A172 (cell line): Measurements from ENCODE around the gene AKAP13. TPM values are rescaled to one million over a fixed set of nuclear protein-coding genes. Genes with fewer than 3 reads are reported as not detected.
"Not testable (repeated sequence)": the region's sequence is repeated elsewhere in the genome, so short reads cannot be mapped to it uniquely, and the experiment has no call there.

ENCODE experiments used
- DNase-seq: peaks from one replicate; pipeline ENCODE4 v3.0.0-alpha.2; 2015; ENCODE audit warnings: low spot score
- total RNA-seq: library from RNA; depleted of rRNA; stranded (reverse); fragments of >200 nt; shearing (Covaris generic); gene quantifications from 2 replicates; pipeline ENCODE4 v1.2.3, GENCODE V29; 2014

AKAP13 gene
- total RNA-seq, 1 experiment from 2014 or later, result 35.9 TPM

DNA sequence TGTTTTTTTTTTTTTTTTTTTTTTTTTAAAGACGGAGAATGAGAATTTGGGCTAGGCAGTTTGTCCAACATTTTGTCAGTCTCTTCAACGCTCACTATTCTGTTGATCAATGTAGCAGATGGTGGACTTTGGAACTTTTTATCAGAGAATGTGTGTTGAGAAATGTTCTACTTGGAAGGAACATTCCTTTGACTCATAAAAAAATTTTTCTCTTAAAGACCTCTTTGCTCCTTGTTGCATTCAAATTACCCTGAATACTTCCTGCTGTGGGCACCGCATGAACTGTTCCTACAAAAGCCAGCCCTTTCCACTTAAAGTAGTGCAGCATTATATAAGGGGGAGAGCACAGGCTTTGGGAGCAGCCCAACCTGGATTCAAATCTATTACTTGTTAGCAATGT, 182.9 kb downstream of the AKAP13 start:
- no peak for DNase-seq

DNA sequence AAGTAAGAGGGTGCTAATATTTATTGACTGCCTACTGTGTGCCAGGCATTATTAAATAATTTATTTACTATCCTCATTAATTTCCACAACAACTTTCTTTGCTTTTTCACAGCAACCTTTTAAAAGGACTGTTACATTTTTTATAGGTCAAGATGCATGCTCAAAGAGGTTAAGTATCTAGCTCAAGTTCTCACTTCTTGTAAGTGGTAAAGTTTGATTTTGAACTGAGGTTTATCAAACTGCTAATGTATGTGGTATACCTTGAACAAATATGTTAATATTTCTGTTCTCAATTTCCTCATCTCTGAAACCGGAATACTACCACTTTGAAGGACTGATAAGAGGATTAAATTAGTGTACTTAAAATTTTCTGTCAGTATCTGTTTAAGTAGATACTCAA, 183.3 kb downstream of the AKAP13 start:
- DNase-seq, result no peak

DNA sequence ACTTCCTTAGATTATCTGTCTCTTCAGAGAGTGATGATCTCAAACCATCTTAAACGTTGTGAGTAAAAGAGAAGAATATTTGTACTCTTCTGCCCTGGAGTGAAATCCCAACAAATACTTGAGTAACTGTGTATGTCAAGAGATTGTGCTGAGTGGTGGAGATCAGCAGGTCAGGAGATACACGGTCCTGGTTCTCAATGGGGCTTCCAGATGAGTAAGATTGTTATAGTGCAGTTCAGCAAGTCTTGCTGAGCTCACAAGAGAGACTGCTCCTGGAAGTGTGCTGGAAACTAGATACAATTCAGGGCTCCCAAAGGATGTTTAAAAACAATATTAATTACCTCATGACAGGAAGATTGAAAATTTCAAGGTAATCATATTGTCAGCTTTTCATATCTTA, 184.3 kb downstream of the AKAP13 start:
- no peak for DNase-seq

DNA sequence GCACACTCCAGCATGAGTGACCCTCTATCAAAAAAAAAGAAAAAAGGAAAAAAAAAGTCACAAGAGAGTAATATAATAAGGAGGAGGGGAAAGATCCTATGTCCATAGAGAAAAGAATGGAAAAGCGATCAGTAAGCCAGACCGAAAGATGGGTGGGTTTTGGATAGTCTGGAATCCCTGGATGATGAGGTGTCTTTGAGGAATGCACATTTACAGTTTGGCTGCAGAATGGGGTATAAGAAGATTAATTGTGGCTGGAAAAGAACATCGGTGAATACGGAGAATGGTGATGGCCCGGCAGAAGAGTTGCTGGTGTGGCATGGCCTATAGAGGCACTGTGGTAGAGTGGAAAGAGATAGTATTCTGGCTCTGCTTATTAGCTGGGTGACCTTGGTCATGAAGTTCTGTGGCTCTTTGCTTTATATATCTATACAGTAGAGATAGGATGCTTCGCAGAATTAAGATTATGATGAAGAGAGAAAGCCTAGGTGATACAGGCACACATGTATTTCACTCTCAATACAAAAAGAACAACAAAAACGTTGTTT, 187.9 kb downstream of the AKAP13 start:
- DNase-seq, result no peak

DNA sequence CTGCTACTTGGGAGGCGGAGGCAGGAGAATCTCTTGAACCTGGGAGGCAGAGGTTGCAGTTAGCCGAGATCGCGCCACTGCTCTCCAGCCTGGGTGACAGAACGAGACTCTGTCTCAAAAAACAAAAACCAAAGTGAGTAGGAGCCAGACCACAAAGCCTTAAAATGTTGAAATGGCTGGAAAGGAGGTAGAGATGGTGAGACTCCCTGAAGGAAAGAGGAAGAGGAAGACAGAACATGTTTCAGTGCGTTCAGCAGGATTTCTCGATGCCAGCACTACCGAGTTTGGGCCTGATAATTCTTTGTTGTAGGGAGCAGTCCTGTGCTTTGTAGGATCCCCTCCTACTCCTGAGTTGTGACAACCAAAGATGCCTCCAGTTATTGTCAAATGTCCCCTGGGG, 189.9 kb downstream of the AKAP13 start:
- no peak for DNase-seq

DNA sequence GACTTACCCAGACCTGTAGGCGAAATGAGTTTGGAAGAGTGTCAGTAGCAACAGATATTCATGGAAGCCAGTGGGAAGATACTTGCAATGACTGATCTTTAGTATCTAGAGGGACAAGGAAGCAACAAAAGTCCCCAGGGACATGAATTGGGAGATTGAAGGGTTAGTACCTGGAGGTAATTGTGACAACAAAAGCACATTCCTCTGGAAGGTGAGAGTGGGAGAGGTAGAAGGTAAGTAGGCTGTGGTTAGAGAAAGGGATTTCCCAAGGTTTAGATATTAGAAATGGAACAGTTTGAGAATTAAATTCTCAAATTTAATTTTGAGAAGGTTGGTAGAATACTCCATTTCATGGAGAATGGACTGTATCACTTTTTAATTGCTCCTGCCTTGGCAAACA, 191.4 kb downstream of the AKAP13 start:
- DNase-seq, result no peak

DNA sequence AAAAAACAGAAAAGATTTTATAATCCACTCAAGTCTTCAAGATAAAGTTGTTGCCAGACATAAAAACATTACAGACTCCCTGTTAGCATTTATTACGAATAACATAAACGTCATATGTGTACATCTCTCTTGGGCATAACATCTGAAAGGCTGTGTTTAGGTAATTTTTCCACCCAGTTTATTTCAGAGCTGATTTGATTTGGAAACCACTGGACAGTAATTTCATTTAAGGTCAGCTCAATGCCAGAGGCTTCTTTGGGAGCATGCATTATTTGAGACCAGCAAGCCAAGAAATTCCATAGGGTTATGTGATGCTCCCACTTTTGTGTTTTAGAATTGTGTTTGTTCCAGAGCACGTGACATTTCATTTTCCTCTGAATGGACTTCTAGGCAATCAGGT, 196.0 kb downstream of the AKAP13 start:
- DNase-seq, result no peak

DNA sequence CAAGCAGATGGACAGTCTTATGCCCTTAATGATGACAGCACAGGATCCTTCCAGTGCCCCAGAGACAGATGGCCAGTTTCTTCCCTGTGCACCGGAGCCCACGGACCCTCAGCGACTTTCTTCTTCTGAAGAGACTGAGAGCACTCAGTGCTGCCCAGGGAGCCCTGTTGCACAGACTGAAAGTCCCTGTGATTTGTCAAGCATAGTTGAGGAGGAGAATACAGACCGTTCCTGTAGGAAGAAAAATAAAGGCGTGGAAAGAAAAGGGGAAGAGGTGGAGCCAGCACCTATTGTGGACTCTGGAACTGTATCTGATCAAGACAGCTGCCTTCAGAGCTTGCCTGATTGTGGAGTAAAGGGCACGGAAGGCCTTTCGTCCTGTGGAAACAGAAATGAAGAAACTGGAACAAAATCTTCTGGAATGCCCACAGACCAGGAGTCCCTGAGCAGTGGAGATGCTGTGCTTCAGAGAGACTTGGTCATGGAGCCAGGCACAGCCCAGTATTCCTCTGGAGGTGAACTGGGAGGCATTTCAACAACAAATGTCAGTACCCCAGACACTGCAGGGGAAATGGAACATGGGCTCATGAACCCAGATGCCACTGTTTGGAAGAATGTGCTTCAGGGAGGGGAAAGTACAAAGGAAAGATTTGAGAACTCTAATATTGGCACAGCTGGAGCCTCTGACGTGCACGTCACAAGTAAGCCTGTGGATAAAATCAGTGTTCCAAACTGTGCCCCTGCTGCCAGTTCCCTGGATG, 198.7 kb downstream of the AKAP13 start:
- DNase-seq, result no peak

DNA sequence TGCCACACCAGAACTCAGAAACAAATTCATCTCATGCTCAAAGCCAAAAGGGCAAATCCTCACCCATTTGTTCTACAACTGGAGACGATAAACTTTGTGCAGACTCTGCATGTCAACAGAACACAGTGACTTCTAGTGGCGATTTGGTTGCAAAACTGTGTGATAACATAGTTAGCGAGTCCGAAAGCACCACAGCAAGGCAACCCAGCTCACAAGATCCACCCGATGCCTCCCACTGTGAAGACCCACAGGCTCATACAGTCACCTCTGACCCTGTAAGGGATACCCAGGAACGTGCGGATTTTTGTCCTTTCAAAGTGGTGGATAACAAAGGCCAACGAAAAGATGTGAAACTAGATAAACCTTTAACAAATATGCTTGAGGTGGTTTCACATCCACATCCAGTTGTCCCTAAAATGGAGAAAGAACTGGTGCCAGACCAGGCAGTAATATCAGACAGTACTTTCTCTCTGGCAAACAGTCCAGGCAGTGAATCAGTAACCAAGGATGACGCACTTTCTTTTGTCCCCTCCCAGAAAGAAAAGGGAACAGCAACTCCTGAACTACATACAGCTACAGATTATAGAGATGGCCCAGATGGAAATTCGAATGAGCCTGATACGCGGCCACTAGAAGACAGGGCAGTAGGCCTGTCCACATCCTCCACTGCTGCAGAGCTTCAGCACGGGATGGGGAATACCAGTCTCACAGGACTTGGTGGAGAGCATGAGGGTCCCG, 199.7 kb downstream of the AKAP13 start:
- DNase-seq, result no peak

DNA sequence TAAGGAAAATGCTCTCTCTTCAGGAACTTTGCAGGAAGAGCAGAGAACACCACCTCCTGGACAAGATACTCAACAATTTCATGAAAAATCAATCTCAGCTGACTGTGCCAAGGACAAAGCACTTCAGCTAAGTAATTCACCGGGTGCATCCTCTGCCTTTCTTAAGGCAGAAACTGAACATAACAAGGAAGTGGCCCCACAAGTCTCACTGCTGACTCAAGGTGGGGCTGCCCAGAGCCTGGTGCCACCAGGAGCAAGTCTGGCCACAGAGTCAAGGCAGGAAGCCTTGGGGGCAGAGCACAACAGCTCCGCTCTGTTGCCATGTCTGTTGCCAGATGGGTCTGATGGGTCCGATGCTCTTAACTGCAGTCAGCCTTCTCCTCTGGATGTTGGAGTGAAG, 200.5 kb downstream of the AKAP13 start:
- DNase-seq, result no peak

DNA sequence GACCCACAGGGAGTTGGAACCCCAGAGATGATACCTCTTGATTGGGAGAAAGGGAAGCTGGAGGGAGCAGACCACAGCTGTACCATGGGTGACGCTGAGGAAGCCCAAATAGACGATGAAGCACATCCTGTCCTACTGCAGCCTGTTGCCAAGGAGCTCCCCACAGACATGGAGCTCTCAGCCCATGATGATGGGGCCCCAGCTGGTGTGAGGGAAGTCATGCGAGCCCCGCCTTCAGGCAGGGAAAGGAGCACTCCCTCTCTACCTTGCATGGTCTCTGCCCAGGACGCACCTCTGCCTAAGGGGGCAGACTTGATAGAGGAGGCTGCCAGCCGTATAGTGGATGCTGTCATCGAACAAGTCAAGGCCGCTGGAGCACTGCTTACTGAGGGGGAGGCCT, 201.1 kb downstream of the AKAP13 start:
- DNase-seq, result no peak

DNA sequence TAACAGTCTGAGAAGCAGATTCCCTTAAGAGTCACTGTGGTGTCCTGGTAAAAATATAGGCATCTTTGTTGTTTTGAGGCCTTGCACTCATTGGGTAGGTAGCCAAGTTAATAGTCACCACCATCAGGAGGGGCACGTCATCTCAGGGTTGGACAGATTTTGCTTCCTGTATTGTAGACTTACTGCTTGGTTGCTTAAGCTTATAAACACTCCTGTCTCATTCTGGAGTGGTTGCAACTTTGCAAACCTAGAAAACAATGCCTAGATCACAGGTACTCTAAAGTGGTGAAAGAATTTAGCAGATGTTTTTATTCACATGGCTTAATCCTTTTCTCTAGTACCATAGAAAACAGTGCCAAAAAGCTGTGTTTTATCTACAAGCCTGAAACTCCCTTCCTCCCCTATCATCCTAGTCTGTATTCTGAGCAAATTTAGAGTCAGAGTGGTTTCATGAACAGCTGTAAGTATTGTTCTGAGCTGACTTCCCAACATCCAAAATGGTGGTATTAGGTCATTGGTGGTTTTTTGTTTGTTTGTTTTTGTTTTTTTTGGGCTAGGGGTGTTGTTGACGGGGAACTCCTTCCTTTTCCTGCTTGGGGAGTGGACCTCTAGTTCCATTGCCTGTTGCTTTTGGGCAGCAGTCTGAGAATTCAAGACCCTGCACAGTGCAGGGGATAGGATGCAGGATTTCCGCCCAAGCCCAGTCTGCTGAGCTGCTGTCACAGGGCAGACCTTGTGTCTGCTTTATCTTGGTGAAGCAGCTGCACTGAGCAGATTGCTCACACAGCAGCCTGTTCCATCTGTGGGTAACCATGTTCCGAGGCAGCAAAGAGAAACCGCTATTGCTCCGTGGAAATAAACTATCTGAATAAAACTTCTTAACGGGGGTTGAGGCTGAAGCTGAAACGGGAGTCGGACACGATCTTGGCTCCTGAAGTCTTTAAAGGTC, 202.0 kb downstream of the AKAP13 start:
- no peak for DNase-seq

DNA sequence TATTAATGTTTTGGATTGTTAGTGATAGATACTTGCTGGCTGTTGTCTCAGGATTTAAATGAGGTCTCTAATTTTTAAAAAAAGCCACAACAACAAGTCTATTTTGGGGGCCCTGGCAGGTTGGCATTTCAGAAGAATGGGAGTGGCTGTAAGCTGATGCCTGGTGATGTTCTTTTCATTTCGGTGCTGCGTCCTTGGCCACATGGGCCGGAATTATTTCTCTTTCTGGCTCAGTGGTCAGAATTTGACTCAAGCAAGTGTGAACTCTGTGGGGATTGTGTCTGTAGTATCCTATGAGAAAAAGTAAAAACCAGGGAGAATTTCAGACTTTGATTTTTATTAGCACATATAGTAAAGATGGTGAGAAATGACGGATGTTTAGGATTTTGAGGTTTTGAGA, 203.0 kb downstream of the AKAP13 start:
- DNase-seq, result no peak

DNA sequence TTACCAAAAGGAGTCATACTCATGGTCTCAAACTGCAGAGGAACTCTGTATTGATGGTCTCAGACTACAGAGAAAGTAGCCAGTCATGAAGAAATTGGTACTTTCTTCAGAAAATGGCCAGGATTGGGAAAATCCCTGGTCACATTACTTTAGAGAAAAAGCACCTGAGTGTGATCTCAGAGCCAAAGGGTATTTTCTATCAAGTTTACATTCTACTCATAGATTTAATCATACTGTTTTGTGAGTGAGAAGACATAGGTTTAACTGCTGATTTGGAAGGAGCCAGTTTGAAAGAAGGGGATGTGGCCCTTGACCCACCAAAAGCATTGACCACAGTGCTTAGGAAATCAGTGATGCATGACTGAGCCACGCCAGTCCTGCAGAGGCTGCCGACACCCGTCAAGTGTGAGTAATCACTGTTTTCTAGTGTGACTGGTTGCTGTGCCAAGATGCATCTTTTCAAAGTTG, 203.6 kb downstream of the AKAP13 start:
- DNase-seq, result no peak

DNA sequence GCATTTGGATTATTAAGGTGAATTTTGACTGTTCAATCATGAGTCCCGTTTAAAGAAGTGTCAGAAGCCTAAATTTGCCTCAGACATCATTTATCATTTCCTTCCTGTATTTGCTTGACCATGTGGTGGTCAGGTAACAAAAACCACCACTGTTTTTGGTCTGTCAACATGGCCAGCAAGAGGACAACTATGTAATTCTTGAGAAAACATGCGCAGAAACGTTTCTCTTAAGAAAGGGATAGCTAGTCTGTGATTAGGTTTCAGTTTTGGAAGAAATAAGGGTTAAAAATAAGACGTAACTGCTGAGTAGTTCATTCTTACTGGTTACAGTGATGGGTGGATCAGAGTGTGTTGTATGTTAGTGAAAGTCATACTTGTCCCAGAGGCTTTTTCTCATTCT, 204.5 kb downstream of the AKAP13 start:
- DNase-seq, result no peak

DNA sequence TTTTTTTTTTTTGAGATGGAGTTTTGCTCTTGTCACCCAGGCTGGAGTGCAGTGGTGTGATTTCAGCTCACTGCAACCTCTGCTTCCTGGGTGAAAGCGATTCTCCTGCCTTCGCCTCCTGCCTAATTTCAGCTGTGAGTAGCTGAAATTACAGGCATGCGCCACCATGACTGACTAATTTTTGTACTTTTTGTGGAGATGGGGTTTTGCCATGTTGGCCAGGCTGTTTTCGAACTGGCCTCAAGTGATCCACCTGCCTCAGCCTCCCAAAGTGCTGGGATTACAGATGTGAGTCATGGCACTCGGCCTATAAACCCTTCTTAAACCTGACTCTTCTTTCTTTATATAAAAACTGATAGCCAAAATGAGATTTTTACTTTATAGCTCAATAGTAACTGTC, 205.8 kb downstream of the AKAP13 start:
- DNase-seq, result not testable (repeated sequence)

DNA sequence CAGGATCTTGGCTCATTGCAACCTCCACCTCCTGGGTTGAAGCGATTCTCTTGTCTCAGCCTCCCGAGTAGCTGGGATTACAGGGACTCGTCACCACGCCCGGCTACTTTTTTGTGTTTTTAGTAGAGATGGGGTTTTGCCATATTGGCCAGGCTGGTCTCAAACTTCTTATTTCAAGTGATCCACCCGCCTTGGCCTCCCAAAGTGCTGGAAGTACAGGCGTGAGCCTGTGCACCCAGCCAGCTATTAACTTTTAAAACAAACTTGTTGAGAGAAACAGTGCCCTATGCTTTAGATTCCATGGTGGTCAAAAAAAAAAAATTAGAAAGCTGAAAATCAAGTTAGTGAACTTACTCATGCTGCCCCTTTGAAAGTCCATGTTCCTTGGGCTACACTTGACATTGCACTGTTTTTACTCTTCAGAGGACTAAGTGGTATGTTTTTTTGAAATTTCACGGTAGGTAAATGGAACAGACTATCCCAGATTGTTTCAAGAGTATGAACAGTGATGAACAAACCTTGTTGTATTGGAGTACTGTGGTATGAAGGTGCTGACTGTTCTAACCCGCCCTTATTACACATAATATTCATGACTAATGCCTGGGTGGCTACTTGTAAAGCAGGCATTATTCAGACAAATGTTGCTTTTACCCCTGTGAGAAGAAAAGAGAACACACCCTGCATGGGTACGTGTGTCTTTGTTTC, 207.5 kb downstream of the AKAP13 start:
- peak; percentile 35 for DNase-seq

DNA sequence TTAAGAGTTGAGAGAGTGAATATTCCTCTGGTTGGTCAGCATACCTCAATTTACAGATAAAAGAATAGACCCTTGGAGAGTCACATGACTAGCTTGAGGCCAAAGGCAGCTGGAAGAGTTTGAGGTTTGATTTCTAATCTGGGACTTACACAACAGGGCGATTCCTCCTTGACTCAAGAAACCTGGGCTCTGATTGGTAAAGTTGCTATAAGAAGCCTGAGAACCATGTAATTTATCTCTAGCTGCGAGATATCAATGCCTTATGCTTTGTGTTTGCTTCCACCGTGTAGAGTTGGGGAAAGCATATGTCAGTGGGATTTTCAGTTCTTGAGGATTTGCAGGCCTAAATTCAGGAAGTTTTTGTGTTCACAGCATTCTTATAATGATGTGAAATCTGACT, 208.3 kb downstream of the AKAP13 start:
- no peak for DNase-seq

DNA sequence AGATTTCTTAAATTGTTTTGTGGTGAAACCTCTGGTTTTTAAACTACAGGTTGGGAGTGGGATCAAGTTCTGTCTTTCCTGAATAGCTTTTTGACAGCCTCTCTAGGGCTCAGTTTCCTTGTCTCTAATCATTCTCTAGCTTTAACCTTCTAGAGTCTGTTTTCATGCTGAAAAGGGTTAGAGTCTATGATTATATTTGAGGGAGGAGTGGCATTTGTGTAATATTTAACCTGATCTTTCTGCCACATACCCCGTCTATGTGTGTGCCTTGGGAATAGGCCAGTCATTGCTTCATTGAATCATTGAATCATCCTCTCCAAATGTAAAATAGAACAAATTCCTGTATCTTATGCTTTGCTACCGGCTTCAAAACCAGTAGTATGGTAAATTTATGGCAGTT, 209.4 kb downstream of the AKAP13 start:
- DNase-seq, result no peak

DNA sequence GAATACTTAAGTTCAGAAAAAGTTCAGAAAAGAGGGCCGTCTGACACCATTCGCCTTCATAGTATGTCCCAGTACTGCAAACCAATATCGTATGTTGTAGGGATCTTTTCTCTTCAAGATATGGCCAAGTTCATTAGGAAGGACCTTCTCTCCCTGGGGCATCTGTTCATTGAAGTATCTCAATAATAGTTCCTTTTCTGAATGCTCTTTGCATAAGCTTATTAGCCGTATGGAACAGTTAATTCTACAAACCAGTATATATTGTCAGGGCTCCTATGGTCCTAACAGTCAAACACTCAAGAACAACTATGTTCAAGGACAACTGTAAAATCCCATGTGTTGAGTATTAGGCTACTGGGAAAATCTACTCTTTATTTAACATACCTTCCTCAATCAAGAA, 211.2 kb downstream of the AKAP13 start:
- DNase-seq, result no peak

DNA sequence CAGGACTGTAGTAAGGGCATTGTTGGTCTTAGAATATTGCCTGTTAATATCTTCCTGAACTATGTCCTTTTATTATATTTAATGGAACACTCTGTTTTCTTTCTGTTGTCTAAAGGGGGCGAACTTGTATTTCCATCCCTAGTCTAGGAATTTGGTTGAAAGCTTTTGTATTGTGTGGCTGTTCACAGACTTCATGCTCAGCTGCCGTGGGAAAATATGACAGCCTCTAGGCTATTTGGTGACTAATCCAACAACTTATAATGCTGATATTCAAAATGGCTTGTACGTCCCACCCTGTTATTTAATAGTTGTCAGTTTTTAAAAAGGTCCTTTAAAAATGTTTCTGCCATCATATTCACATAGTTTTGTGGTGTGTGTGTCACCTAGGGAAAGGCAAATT, 211.7 kb downstream of the AKAP13 start:
- peak; percentile 68 for DNase-seq
